Measurements from ENCODE around the gene HYI.
"Not testable (repeated sequence)": the region's sequence is repeated elsewhere in the genome, so short reads cannot be mapped to it uniquely, and the experiment has no call there.

HYI gene

GRCh38 chr1:43453442-43454269 lies at the start of gene HYI:
Gene HYI (minus strand): TSS chr1:43453931. CDS start chr1:43453793, 138 bp downstream.
- Histone ChIP-seq H3K27me3 (ENCODE audit: insufficient read depth, insufficient read length) (no peaks in the 10 kb centered on the region), H3K36me3 (ENCODE audit: insufficient read depth, insufficient read length, low read length) (peaks cover 44% of the 10 kb centered on the region), H3K9me3 (ENCODE audit: insufficient read depth, low read length) (no peaks in the 10 kb centered on the region), H3K9ac (ENCODE audit: insufficient read length, low read depth) (peak within 1 kb of the TSS; percentile 71), H3K4me1 (ENCODE audit: insufficient read depth, insufficient read length) (peaks cover 7% of the 10 kb centered on the region), H3K4me3 (ENCODE audit: insufficient read length, low read depth) (peak within 1 kb of the TSS; percentile 52)
- peak; percentile 87 for DNase-seq (ENCODE audit: low read depth, low spot score)
- TF ChIP-seq SUZ12 (IDR thresholded peaks at IDR 0.05; ENCODE audit: extremely low read depth, insufficient read depth, insufficient read length): no peak
- TF ChIP-seq YY1 (IDR thresholded peaks at IDR 0.05; ENCODE audit: insufficient read depth, insufficient read length): no peak
- TF ChIP-seq ZNF274 (IDR thresholded peaks at IDR 0.05; ENCODE audit: low read depth, low read length): no peak

DNA sequence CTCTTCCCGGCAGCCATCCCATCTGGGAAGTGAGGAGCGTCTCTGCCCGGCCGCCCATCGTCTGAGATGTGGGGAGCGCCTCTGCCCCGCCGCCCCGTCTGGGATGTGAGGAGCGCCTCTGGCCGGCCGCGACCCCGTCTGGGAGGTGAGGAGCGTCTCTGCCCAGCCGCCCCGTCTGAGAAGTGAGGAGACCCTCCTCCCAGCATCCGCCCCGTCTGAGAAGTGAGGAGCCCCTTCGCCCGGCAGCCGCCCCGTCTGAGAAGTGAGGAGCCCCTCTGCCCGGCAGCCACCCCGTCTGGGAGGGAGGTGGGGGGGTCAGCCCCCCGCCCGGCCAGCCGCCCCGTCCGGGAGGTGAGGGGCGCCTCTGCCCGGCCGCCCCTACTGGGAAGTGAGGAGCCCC lies 48.1 kb upstream of the HYI start:
- H3K9ac ChIP-seq (ENCODE audit: insufficient read length, low read depth); H3K4me3 ChIP-seq (ENCODE audit: insufficient read length, low read depth); H3K27me3 ChIP-seq (ENCODE audit: insufficient read depth, insufficient read length); H3K9me3 ChIP-seq (ENCODE audit: insufficient read depth, low read length); H3K36me3 ChIP-seq (ENCODE audit: insufficient read depth, insufficient read length, low read length); DNase-seq (ENCODE audit: low read depth, low spot score); H3K4me1 ChIP-seq (ENCODE audit: insufficient read depth, insufficient read length): not testable (repeated sequence)

DNA sequence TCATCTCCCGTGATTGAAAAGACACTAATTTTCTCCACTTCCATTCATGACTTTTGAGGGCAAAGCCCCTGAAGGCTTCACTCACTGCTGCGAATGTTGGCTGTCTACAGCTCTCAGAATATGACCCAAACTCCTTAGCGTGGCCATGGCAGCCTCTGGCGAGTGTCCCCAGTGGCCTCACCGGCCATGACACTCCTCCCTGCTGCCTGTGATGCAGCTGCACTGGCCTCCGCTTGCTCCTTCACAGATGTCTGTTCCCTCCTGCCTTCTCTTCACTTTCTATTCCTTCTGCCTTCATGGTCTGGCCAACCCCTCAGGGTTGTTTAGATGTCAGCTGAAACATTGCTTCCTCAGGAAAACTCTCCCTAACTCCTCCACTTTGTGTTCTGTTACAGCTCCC lies 46.2 kb upstream of the HYI start:
- H3K4me3 ChIP-seq (ENCODE audit: insufficient read length, low read depth): no peak overlapping the region
- peaks cover 9% of the 10 kb centered on the region for H3K4me1 ChIP-seq (ENCODE audit: insufficient read depth, insufficient read length)
- H3K27me3 ChIP-seq (ENCODE audit: insufficient read depth, insufficient read length): no peaks in the 10 kb centered on the region
- no peak for DNase-seq (ENCODE audit: low read depth, low spot score)
- no peaks in the 10 kb centered on the region for H3K36me3 ChIP-seq (ENCODE audit: insufficient read depth, insufficient read length, low read length)
- TF ChIP-seq ZNF274 (IDR thresholded peaks at IDR 0.05; ENCODE audit: low read depth, low read length) (no peak), SUZ12 (IDR thresholded peaks at IDR 0.05; ENCODE audit: extremely low read depth, insufficient read depth, insufficient read length) (no peak), YY1 (IDR thresholded peaks at IDR 0.05; ENCODE audit: insufficient read depth, insufficient read length) (no peak)
- H3K9ac ChIP-seq (ENCODE audit: insufficient read length, low read depth): no peak overlapping the region
- peaks cover 7% of the 10 kb centered on the region; the same call in 1 of the 2 replicates for H3K9me3 ChIP-seq (ENCODE audit: insufficient read depth, low read length)

DNA sequence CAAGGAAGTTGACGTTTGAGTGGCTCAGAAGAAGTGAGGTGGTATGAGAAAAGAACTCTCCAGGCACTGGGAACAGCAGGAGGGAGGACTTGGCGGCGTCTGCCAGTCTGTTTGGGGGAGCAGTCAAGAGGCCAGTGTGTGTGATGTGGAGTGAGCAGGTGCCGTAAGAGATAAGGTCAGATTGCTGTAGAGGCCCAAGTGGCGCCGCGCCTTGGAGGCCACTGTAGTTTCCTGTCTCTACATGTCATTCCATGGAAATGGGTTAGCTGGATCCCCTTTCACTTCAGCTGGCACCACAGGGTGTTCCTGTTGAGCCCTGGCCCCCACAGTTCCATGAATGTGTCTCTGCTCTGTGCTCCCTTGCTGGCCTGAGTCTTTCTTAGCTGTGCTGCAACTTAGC lies 41.5 kb upstream of the HYI start:
- no peak for DNase-seq (ENCODE audit: low read depth, low spot score)
- Histone ChIP-seq H3K27me3 (ENCODE audit: insufficient read depth, insufficient read length) (no peaks in the 10 kb centered on the region), H3K4me3 (ENCODE audit: insufficient read length, low read depth) (no peak overlapping the region), H3K36me3 (ENCODE audit: insufficient read depth, insufficient read length, low read length) (no peaks in the 10 kb centered on the region), H3K9me3 (ENCODE audit: insufficient read depth, low read length) (peaks cover 16% of the 10 kb centered on the region; the same call in 1 of the 2 replicates), H3K4me1 (ENCODE audit: insufficient read depth, insufficient read length) (no peaks in the 10 kb centered on the region), H3K9ac (ENCODE audit: insufficient read length, low read depth) (no peak overlapping the region)
- TF ChIP-seq YY1 (IDR thresholded peaks at IDR 0.05; ENCODE audit: insufficient read depth, insufficient read length) (no peak), SUZ12 (IDR thresholded peaks at IDR 0.05; ENCODE audit: extremely low read depth, insufficient read depth, insufficient read length) (no peak)

- Histone ChIP-seq H3K4me1 (ENCODE audit: insufficient read depth, insufficient read length) (no peaks in the 10 kb centered on the region), H3K9ac (ENCODE audit: insufficient read length, low read depth) (no peak overlapping the region), H3K27me3 (ENCODE audit: insufficient read depth, insufficient read length) (no peaks in the 10 kb centered on the region), H3K4me3 (ENCODE audit: insufficient read length, low read depth) (no peak overlapping the region), H3K9me3 (ENCODE audit: insufficient read depth, low read length) (peaks cover 18% of the 10 kb centered on the region), H3K36me3 (ENCODE audit: insufficient read depth, insufficient read length, low read length) (no peaks in the 10 kb centered on the region)
- TF ChIP-seq ZNF274 (IDR thresholded peaks at IDR 0.05; ENCODE audit: low read depth, low read length) (no peak), SUZ12 (IDR thresholded peaks at IDR 0.05; ENCODE audit: extremely low read depth, insufficient read depth, insufficient read length) (no peak), YY1 (IDR thresholded peaks at IDR 0.05; ENCODE audit: insufficient read depth, insufficient read length) (no peak)
- peak; percentile 68 for DNase-seq (ENCODE audit: low read depth, low spot score)
Measured at GRCh38 chr1:43493661-43494450, 40.1 kb upstream of the HYI start.

GRCh38 chr1:43492826-43493225 lies 39.1 kb upstream of the HYI start:
- Histone ChIP-seq H3K4me1 (ENCODE audit: insufficient read depth, insufficient read length) (no peaks in the 10 kb centered on the region), H3K9ac (ENCODE audit: insufficient read length, low read depth) (no peak overlapping the region), H3K9me3 (ENCODE audit: insufficient read depth, low read length) (peaks cover 28% of the 10 kb centered on the region), H3K27me3 (ENCODE audit: insufficient read depth, insufficient read length) (no peaks in the 10 kb centered on the region), H3K36me3 (ENCODE audit: insufficient read depth, insufficient read length, low read length) (no peaks in the 10 kb centered on the region), H3K4me3 (ENCODE audit: insufficient read length, low read depth) (no peak overlapping the region)
- no peak for DNase-seq (ENCODE audit: low read depth, low spot score)
- TF ChIP-seq YY1 (IDR thresholded peaks at IDR 0.05; ENCODE audit: insufficient read depth, insufficient read length) (no peak), ZNF274 (IDR thresholded peaks at IDR 0.05; ENCODE audit: low read depth, low read length) (no peak), SUZ12 (IDR thresholded peaks at IDR 0.05; ENCODE audit: extremely low read depth, insufficient read depth, insufficient read length) (no peak)

- TF ChIP-seq YY1 (IDR thresholded peaks at IDR 0.05; ENCODE audit: insufficient read depth, insufficient read length) (no peak), ZNF274 (IDR thresholded peaks at IDR 0.05; ENCODE audit: low read depth, low read length) (no peak), SUZ12 (IDR thresholded peaks at IDR 0.05; ENCODE audit: extremely low read depth, insufficient read depth, insufficient read length) (no peak)
- Histone ChIP-seq H3K4me1 (ENCODE audit: insufficient read depth, insufficient read length) (no peaks in the 10 kb centered on the region), H3K36me3 (ENCODE audit: insufficient read depth, insufficient read length, low read length) (no peaks in the 10 kb centered on the region), H3K9me3 (ENCODE audit: insufficient read depth, low read length) (peaks cover 31% of the 10 kb centered on the region), H3K27me3 (ENCODE audit: insufficient read depth, insufficient read length) (no peaks in the 10 kb centered on the region), H3K4me3 (ENCODE audit: insufficient read length, low read depth) (no peak overlapping the region), H3K9ac (ENCODE audit: insufficient read length, low read depth) (no peak overlapping the region)
- DNase-seq (ENCODE audit: low read depth, low spot score): no peak
Measured at GRCh38 chr1:43491061-43491460, 37.3 kb upstream of the HYI start.
